K562 (cell line): ENCODE results near the gene TMEM117. TPM values are rescaled to one million over a fixed set of nuclear protein-coding genes. Genes with fewer than 3 reads are reported as not detected.

Experiments
- ATAC-seq: fragments of 200-7000 bp; cut with Tn5 transposase; 3 replicates; pipeline ENCODE4 v1.9.1; 2020; ENCODE audit warnings: moderate library complexity
- BruUV-seq: library from RNA; stranded (reverse); fragments of 400-500 nt; replicated peaks from 2 replicates; lab custom pipeline; 2021; lab: Mats Ljungman, UMichigan
- CTCF ChIA-PET: fragments of 300-600 bp; formaldehyde crosslinking; extraction: SDS; loops from one replicate; lab custom pipeline; 2021; ENCODE audit warnings: low intra/inter-chr PET ratio; lab: Yijun Ruan, JAX
- POLR2A ChIA-PET: fragments of 300-600, 350-650 bp; sonication (Branson Sonifier 250); formaldehyde crosslinking; extraction: SDS; loops from one replicate; lab custom pipeline; 2021; ENCODE audit warnings: antibody characterized with exemption, inconsistent platforms; lab: Yijun Ruan, JAX
- DNase-seq, 4 experiments: peaks; one replicate each; pipeline versions ENCODE4 v3.0.0 to v3.0.0-alpha.2; 2011 to 2018; ENCODE audit warnings: low spot score in 3 of 4, mixed read lengths in 3 of 4; ENCODE audit errors: extremely low read depth in 1 of 4
- FAIRE-seq: peaks from 2 replicates; lab custom pipeline; 2011; peaks lifted over from hg19 to GRCh38; lab: Jason Lieb, UNC
- H2AFZ ChIP-seq: 2 replicates; pipeline ENCODE4 v1.6.0; 2011; ENCODE audit warnings: low read depth, low read length, control low read depth, inconsistent platforms
- H3K27ac ChIP-seq: fragments of 200-600 bp; 3 replicates; pipeline ENCODE4 v1.8.0; 2011; ENCODE audit warnings: low read depth, mild to moderate bottlenecking, control low read depth, inconsistent platforms, low read length, moderate library complexity, mixed read lengths; ENCODE audit errors: extremely low read depth
- H3K27me3 ChIP-seq, 2 experiments: fragments of 300-600 bp in 1 of 2; 2 replicates in 1 of 2; 3 replicates in 1 of 2; pipeline versions ENCODE4 v1.6.0 to v1.8.0; 2011; ENCODE audit warnings: inconsistent platforms in 2 of 2, low read length in 2 of 2, mild to moderate bottlenecking in 1 of 2, mixed read lengths in 1 of 2, moderate library complexity in 1 of 2; ENCODE audit not compliant: control insufficient read depth in 2 of 2, insufficient read depth in 2 of 2
- H3K36me3 ChIP-seq: fragments of 300-600 bp; 3 replicates; pipeline ENCODE4 v1.8.0; 2011; ENCODE audit warnings: mild to moderate bottlenecking, low read length, inconsistent platforms; ENCODE audit not compliant: control insufficient read depth, insufficient read depth
- H3K4me1 ChIP-seq, 2 experiments: fragments of 200-600 bp in 1 of 2; replicated peaks in 1 of 2; 2 replicates in 1 of 2; 3 replicates in 1 of 2; pipeline versions ENCODE4 v1.5.1 to v1.8.0; 2011; ENCODE audit warnings: inconsistent platforms in 2 of 2, low read length in 2 of 2, mild to moderate bottlenecking in 1 of 2, mixed read lengths in 1 of 2, moderate library complexity in 1 of 2; ENCODE audit not compliant: control insufficient read depth in 2 of 2, insufficient read depth in 2 of 2
- H3K4me2 ChIP-seq: 2 replicates; pipeline ENCODE4 v1.6.1; 2011; ENCODE audit warnings: low read length, control low read depth, inconsistent platforms, mixed read lengths; ENCODE audit not compliant: insufficient read depth
- H3K4me3 ChIP-seq: fragments of 200-600 bp; sonication (generic), shearing (Covaris generic); 2 replicates; pipeline ENCODE4 v1.5.1; 2016; ENCODE audit warnings: control low read depth, inconsistent platforms
- H3K79me2 ChIP-seq: fragments of 200-600 bp; 3 replicates; pipeline ENCODE4 v1.8.0; 2011; ENCODE audit warnings: low read length, inconsistent platforms; ENCODE audit not compliant: control insufficient read depth, insufficient read depth
- H3K9ac ChIP-seq, 2 experiments: 2 replicates each; pipeline versions ENCODE4 v1.6.0 to v1.6.1; 2011; ENCODE audit warnings: low read depth in 2 of 2, low read length in 2 of 2, control low read depth in 1 of 2, inconsistent platforms in 1 of 2, mild to moderate bottlenecking in 1 of 2, mixed read lengths in 1 of 2; ENCODE audit not compliant: insufficient read depth in 1 of 2
- H3K9me1 ChIP-seq: one replicate; pipeline ENCODE4 v1.6.0; 2011; ENCODE audit warnings: inconsistent platforms, mild to moderate bottlenecking, low read length, moderate library complexity; ENCODE audit not compliant: control insufficient read depth, insufficient read depth
- H3K9me3 ChIP-seq: replicated peaks from 2 replicates; pipeline ENCODE4 v1.5.1; 2011; ENCODE audit warnings: low read depth, low read length, inconsistent platforms; ENCODE audit not compliant: control insufficient read depth, insufficient read depth
- H4K20me1 ChIP-seq: replicated peaks from 2 replicates; pipeline ENCODE4 v1.6.1; 2011; ENCODE audit warnings: low read length, inconsistent platforms, mixed read lengths; ENCODE audit not compliant: control insufficient read depth, insufficient read depth
- EP400 ChIP-seq: fragments of 450-650 bp; IDR thresholded peaks from 2 replicates; pipeline ENCODE4 v1.6.1; 2017; ENCODE audit warnings: antibody characterized with exemption, mild to moderate bottlenecking, moderate library complexity
- MXI1 ChIP-seq: IDR thresholded peaks from 2 replicates; pipeline ENCODE4 v1.6.1; 2011; ENCODE audit warnings: low read depth, mild to moderate bottlenecking, improper control_type of control experiment, low read length
- NFE2 ChIP-seq: IDR thresholded peaks from 2 replicates; pipeline ENCODE4 v1.6.1; 2014; ENCODE audit warnings: antibody characterized with exemption, low read depth
- NFIC ChIP-seq: fragments of 450-650 bp; IDR thresholded peaks from 2 replicates; pipeline ENCODE4 v1.6.1; 2017; ENCODE audit warnings: mild to moderate bottlenecking, inconsistent platforms
- OTX1 ChIP-seq: fragments of 450-650 bp; formaldehyde crosslinking; IDR thresholded peaks from 2 replicates; pipeline ENCODE4 v1.4.0; 2022; ENCODE audit warnings: mild to moderate bottlenecking
- PHF20 ChIP-seq: fragments of 450-650 bp; IDR thresholded peaks from 2 replicates; pipeline ENCODE4 v1.6.1; 2018; ENCODE audit not compliant: partially characterized antibody
- POLR2H ChIP-seq: IDR thresholded peaks from 2 replicates; pipeline ENCODE4 v1.6.1; 2016; ENCODE audit warnings: missing genetic modification characterization, low read depth, mild to moderate bottlenecking, control low read depth, missing compliant biosample characterization, moderate library complexity
- PRPF4 ChIP-seq: fragments of 200-400 bp; formaldehyde crosslinking; IDR thresholded peaks from one replicate; pipeline ENCODE4 v1.6.1; 2017; ENCODE audit warnings: low read length, low read depth, mild to moderate bottlenecking; ENCODE audit not compliant: insufficient read depth, poor library complexity, severe bottlenecking
- RBM14 ChIP-seq: fragments of 200-400 bp; formaldehyde crosslinking; IDR thresholded peaks from 2 replicates; pipeline ENCODE4 v1.6.1; 2018; ENCODE audit warnings: low read depth, mild to moderate bottlenecking, low read length, moderate library complexity, borderline replicate concordance; ENCODE audit not compliant: insufficient read depth
- SREBF1 ChIP-seq: fragments of 150-350 bp; IDR thresholded peaks from 2 replicates; pipeline ENCODE4 v1.6.1; 2014; ENCODE audit warnings: antibody characterized with exemption, low read depth, low read length, borderline replicate concordance
- TSC22D4 ChIP-seq: fragments of 450-650 bp; IDR thresholded peaks from 2 replicates; pipeline ENCODE4 v1.6.1; 2016; ENCODE audit warnings: missing genetic modification characterization, missing biosample characterization, control low read depth
- ZNF184 ChIP-seq: sonication (generic); formaldehyde crosslinking; IDR thresholded peaks from 2 replicates; pipeline ENCODE4 v1.5.0; 2020; ENCODE audit warnings: missing genetic modification reagents
- ZNF57 ChIP-seq: fragments of 450-650 bp; formaldehyde crosslinking; IDR thresholded peaks from 2 replicates; pipeline ENCODE4 v1.4.0; 2020; ENCODE audit warnings: mild to moderate bottlenecking, moderate library complexity
- ZNF696 ChIP-seq: fragments of 250-450 bp; sonication (Bioruptor Pico); conservative IDR thresholded peaks from 2 replicates; pipeline ENCODE4 v1.4.0; 2020; ENCODE audit warnings: mild to moderate bottlenecking, moderate library complexity
- WGBS: fragments of 100-300 bp; shearing (Covaris generic); methylation state at CpG from one replicate; pipeline ENCODE4 v1.1.6; 2016; ENCODE audit warnings: low coverage, mixed read lengths; ENCODE audit not compliant: insufficient coverage; ENCODE audit errors: missing lambda C conversion rate; 5-methylcytosine and 5-hydroxymethylcytosine counted together
- in situ Hi-C: fragments of 300-500 bp; cut with MboI; formaldehyde crosslinking; loops from 4 replicates; pipeline ENCODE4 v1.15.0; 2018; ENCODE audit warnings: inconsistent platforms, mixed read lengths
- intact Hi-C: fragments of 100-400 bp; cut with micrococcal nuclease; formaldehyde crosslinking; loops from 2 replicates; pipeline ENCODE4 v1.14.2; 2022
- polyA plus RNA-seq, 8 experiments: library from polyadenylated mRNA; depleted of rRNA in 4 of 8; stranded (reverse) in 5 of 8; unstranded in 3 of 8; fragments of >200 nt; fragmentation: Nextera tagmentation in 2 of 8; fragmentation: Illumina TruSeq in 1 of 8; extraction: Ambion mirVana in 2 of 8; extraction: Trizol in 1 of 8; gene quantifications; 2 replicates each; pipeline versions ENCODE4 v1.2.1 to v1.2.3, GENCODE V29; 2011 to 2014; ENCODE audit warnings: inconsistent platforms in 1 of 8, missing spikeins in 1 of 8
- total RNA-seq, 7 experiments: library from RNA; depleted of rRNA in 6 of 7; stranded (reverse); fragments of >200 nt in 6 of 7; fragmentation: Illumina TruSeq in 2 of 7; extraction: Trizol in 2 of 7; gene quantifications; 2 replicates each; pipeline versions ENCODE4 v1.2.1 to v1.2.3, GENCODE V29; 2011 to 2021; ENCODE audit warnings: low replicate concordance in 1 of 7
- TF ChIP-seq, protein P1 (sequence below): fragments of 450-650 bp; IDR thresholded peaks from 2 replicates; pipeline ENCODE4 v1.6.1; 2016; ENCODE audit warnings: mild to moderate bottlenecking
- TF ChIP-seq, protein P2 (sequence below): fragments of 250-450 bp; sonication (Bioruptor Pico); IDR thresholded peaks from 2 replicates; pipeline ENCODE4 v1.4.0; 2020; ENCODE audit warnings: mild to moderate bottlenecking, moderate library complexity

Gene TMEM117
- total and polyA plus RNA-seq, 9 of the 15 experiments (the other 6 are each of a cell fraction or from before 2014, with no cell fraction given), result 0.31 to 2.8 (median 1.0) TPM

- TF ChIP-seq OTX1 (no peak), EP400 (no peak)
These were observed 46.8 kb downstream of the TMEM117 start (continued) for GRCh38 chr12:43882578-43883178.

GRCh38 chr12:43883311-43883710 is 47.4 kb downstream of the TMEM117 start:
- DNase-seq, result no peak
- no peak overlapping the region for H2AFZ ChIP-seq
- no peaks in the 10 kb centered on the region for H3K36me3 ChIP-seq
- CTCF ChIA-PET, result interaction anchor here (0.6 to 3.1 kb wide), 4 partner anchors 93 to 1379 kb away, joined by 3 to 44 read pairs (median 6); partner anchors contain the start of genes IRAK4 and PUS7L
- no peaks in the 10 kb centered on the region for H3K79me2 ChIP-seq
- no peaks in the 10 kb centered on the region for H4K20me1 ChIP-seq
- ATAC-seq, result no peak
- POLR2A ChIA-PET, result interaction anchor here (1.0 kb wide), 1 partner anchor 71 kb away, joined by 3 read pairs; no protein-coding TSS in a partner anchor
- no peak overlapping the region for H3K4me3 ChIP-seq
- intact Hi-C loops (loop anchor here (5.0 kb wide), 2 partner anchors 381 to 441 kb away; no protein-coding TSS in a partner anchor), in situ Hi-C loops (loop anchor here (5.0 kb wide), 1 partner anchor 106 kb away; no protein-coding TSS in a partner anchor)
- H3K9me3 ChIP-seq, result no peaks in the 10 kb centered on the region
- no TSS peak for BruUV-seq
- no peak overlapping the region for H3K27ac ChIP-seq
- H3K4me1 ChIP-seq, result no peaks in the 10 kb centered on the region
- H3K4me2 ChIP-seq, result no peak overlapping the region
- no peaks in the 10 kb centered on the region for H3K27me3 ChIP-seq
- no peak for FAIRE-seq
- no peaks in the 10 kb centered on the region for H3K9me1 ChIP-seq
- WGBS, result 19% methylated on average over 2 of the region's 2 CpGs
- H3K9ac ChIP-seq, result no peak overlapping the region
- no peak for TF ChIP-seq RBM14
- no peak for TF ChIP-seq PHF20
- no peak for TF ChIP-seq MXI1
- no peak for TF ChIP-seq ZNF57
- TF ChIP-seq, protein P1, sequence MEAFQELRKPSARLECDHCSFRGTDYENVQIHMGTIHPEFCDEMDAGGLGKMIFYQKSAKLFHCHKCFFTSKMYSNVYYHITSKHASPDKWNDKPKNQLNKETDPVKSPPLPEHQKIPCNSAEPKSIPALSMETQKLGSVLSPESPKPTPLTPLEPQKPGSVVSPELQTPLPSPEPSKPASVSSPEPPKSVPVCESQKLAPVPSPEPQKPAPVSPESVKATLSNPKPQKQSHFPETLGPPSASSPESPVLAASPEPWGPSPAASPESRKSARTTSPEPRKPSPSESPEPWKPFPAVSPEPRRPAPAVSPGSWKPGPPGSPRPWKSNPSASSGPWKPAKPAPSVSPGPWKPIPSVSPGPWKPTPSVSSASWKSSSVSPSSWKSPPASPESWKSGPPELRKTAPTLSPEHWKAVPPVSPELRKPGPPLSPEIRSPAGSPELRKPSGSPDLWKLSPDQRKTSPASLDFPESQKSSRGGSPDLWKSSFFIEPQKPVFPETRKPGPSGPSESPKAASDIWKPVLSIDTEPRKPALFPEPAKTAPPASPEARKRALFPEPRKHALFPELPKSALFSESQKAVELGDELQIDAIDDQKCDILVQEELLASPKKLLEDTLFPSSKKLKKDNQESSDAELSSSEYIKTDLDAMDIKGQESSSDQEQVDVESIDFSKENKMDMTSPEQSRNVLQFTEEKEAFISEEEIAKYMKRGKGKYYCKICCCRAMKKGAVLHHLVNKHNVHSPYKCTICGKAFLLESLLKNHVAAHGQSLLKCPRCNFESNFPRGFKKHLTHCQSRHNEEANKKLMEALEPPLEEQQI, result no peak
- TF ChIP-seq NFIC, result no peak
- TF ChIP-seq ZNF184, result no peak
- TF ChIP-seq SREBF1, result no peak
- TF ChIP-seq, protein P2, sequence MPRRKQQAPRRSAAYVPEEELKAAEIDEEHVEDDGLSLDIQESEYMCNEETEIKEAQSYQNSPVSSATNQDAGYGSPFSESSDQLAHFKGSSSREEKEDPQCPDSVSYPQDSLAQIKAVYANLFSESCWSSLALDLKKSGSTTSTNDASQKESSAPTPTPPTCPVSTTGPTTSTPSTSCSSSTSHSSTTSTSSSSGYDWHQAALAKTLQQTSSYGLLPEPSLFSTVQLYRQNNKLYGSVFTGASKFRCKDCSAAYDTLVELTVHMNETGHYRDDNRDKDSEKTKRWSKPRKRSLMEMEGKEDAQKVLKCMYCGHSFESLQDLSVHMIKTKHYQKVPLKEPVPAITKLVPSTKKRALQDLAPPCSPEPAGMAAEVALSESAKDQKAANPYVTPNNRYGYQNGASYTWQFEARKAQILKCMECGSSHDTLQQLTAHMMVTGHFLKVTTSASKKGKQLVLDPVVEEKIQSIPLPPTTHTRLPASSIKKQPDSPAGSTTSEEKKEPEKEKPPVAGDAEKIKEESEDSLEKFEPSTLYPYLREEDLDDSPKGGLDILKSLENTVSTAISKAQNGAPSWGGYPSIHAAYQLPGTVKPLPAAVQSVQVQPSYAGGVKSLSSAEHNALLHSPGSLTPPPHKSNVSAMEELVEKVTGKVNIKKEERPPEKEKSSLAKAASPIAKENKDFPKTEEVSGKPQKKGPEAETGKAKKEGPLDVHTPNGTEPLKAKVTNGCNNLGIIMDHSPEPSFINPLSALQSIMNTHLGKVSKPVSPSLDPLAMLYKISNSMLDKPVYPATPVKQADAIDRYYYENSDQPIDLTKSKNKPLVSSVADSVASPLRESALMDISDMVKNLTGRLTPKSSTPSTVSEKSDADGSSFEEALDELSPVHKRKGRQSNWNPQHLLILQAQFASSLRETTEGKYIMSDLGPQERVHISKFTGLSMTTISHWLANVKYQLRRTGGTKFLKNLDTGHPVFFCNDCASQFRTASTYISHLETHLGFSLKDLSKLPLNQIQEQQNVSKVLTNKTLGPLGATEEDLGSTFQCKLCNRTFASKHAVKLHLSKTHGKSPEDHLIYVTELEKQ (CRISPR knock-in tag), result no peak
- no peak for TF ChIP-seq POLR2H (tag)
- no peak for TF ChIP-seq NFE2
- TF ChIP-seq TSC22D4 (tag), result no peak
- no peak for TF ChIP-seq PRPF4
- no peak for TF ChIP-seq ZNF696
